OCI-LY3 (cell line): ENCODE measurements around the gene TTC23.

Experiments
- EZH2phosphoT487 ChIP-seq: fragments of 200-600 bp; shearing (Covaris generic); IDR thresholded peaks from 2 replicates; pipeline ENCODE4 v1.6.1; 2018; ENCODE audit warnings: antibody characterized with exemption, mixed run types, low read depth
- TF ChIP-seq, protein P1 (sequence below): fragments of 200-600, 300-600 bp; sonication (generic); IDR thresholded peaks from 2 replicates; pipeline ENCODE4 v1.5.1; 2014; ENCODE audit warnings: antibody characterized with exemption, low read length, low read depth

DNA sequence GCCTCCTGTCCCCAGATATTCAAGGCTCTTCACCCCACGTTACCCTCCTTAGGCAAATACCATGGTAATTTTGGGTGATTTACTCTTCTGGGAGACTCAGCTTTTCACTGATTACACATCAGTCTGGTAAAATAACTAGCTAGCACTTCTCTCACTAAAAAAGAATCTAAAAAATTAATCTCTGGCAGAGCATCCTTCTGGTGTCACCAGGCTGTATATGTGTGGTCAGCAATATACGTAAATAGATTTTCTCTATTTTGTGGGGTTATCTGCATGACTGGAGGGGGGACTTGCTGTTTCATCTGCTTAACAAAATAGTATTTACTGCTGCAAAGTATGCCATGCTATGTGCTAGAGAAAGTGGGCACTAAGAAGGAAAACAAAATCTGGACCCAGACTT, 47.0 kb upstream of the TTC23 start:
- TF ChIP-seq, protein P1, sequence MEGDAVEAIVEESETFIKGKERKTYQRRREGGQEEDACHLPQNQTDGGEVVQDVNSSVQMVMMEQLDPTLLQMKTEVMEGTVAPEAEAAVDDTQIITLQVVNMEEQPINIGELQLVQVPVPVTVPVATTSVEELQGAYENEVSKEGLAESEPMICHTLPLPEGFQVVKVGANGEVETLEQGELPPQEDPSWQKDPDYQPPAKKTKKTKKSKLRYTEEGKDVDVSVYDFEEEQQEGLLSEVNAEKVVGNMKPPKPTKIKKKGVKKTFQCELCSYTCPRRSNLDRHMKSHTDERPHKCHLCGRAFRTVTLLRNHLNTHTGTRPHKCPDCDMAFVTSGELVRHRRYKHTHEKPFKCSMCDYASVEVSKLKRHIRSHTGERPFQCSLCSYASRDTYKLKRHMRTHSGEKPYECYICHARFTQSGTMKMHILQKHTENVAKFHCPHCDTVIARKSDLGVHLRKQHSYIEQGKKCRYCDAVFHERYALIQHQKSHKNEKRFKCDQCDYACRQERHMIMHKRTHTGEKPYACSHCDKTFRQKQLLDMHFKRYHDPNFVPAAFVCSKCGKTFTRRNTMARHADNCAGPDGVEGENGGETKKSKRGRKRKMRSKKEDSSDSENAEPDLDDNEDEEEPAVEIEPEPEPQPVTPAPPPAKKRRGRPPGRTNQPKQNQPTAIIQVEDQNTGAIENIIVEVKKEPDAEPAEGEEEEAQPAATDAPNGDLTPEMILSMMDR, result no peak
- TF ChIP-seq EZH2phosphoT487, result no peak
